ENCODE data around the gene RTKN.
"Not testable (repeated sequence)": the region's sequence is repeated elsewhere in the genome, so short reads cannot be mapped to it uniquely, and the experiment has no call there.

RTKN gene

DNA sequence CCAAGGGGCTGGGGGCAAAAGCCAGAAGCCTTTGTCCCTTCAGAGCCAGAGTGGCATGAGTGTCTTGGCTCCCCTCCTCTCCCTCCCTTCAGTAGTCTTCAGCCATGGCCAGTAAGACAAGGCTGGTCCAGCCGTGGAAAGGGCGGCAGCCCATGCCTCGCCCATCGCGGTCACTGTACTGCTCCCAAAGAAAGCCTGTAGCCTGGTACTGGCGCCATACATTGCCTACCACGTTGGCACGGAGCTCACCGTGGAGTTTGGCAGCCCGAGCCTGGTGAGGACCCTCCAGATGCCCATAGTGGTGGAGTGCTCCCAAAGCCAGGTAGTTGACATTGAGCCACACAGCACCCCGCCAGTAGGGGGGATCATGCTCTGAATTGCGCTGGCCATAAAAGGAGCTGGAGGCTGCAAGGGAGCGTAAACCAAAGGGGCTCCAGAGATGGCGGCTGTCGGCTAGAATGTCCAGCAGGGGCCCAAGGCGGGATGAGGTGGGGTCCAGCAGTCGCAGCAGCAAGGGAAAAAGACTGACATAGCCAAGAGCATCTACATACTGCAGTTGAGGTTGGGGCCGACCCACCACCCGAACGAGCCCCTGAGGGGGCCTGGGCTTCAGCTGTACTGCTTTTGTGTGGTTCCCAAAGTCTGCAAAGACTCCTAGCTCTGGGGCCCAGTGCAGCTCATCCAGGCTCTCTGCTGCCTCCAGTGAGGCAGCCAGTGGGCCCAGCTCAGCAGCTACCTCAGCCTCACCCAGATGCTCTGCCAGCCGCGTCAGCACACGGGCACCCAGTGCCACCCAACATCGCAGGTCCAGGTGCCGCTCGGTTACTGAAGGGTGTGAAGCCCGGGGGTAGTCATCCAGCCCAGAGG, 19.7 kb upstream of the RTKN start:
- DNase-seq, result no peak

- not testable (repeated sequence) for DNase-seq
Observed at GRCh38 chr2:74460187-74460586, 18.4 kb upstream of the RTKN start.

DNA sequence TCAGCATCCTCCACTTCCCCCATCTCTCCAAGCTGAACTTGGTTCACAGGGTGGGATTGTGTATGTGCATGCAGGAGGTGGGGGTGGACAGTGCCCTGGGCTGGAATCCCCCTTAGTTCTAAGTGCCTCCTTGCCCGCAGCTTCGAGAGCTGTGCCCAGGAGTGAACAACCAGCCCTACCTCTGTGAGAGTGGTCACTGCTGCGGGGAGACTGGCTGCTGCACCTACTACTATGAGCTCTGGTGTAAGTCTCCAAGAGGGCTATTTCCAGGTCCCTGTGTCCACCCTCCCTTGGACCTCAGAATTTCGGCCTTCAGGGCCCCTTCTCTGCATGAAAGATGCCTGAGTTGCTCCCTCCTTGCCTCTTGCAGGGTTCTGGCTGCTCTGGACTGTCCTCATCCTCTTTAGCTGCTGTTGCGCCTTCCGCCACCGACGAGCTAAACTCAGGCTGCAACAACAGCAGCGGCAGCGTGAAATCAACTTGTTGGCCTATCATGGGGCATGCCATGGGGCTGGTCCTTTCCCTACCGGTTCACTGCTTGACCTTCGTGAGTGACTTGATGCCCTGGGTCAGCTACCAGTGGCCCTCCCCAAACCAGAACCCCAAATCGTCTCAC, 17.9 kb upstream of the RTKN start:
- DNase-seq, result not testable (repeated sequence)

- no peak for DNase-seq
Observed at GRCh38 chr2:74458938-74459363, 17.2 kb upstream of the RTKN start.

- peak; percentile 95 to 100 (median 99) for DNase-seq
Observed at GRCh38 chr2:74458132-74458937, 16.6 kb upstream of the RTKN start, which contains the start of gene WBP1. Gene WBP1 (plus strand): TSS chr2:74458438. CDS start chr2:74458603, 165 bp downstream.

DNA sequence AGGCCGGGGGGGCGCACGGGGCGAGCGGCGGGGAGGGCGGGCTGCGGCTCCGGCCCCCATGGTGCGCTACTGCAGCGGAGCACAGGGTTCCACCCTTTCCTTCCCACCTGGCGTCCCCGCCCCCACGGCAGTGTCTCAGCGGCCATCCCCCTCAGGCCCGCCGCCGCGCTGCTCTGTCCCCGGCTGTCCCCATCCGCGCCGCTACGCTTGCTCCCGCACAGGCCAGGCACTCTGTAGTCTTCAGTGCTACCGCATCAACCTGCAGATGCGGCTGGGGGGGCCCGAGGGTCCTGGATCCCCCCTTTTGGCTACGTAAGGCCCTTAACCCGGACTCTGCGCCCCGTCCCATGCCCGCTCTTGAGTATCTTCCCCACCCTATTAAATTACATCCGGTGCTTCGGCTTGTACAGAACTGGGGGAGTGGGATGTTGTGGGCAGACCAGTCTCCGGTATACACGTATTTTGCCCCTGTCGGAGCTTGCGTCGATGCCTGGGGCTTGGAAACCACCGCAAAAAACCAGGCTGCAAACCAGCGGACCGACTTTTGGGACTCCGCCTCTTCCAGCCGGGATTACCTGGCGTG, 15.9 kb upstream of the RTKN start:
- DNase-seq, result peak; percentile 71 to 95 (median 84)

GRCh38 chr2:74457129-74457548, 15.4 kb upstream of the RTKN start:
- DNase-seq, result no peak

DNA sequence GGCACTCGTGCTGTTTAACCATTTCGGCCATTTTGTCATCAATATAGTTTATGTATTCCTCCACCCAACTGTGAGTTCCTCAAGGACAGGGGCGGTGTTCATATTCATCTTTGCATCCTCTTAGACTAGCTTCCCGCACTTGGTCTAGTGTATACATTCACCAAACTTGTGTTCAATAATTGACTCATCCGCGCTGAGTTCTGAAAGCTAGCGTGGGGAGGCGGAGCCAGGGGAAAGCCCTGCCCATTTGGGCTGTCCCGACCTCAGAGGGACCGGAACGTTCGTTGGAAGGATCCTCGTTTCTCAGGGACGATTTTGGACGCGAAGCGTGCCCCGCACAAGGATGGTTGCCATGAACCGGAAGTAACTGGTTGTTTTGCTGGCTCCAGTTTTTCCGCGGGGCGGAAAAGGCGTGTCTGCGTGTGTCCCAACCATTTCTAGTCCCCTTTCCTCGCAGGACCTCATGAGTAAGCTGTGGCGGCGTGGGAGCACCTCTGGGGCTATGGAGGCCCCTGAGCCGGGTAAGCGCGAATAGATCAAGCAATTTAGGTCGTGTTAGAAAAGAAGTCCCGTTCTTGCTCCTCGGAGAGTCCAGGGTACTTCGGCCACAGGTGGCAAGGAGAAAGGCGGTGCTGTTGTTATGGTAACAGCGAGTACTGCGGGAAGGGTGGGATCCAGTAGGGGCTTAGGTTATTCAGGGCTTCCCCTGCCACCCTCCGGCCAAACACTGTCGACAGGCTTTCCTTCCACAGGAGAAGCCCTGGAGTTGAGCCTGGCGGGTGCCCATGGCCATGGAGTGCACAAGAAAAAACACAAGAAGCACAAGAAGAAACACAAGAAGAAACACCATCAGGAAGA, 13.1 kb upstream of the RTKN start, which contains the start of gene INO80B:
TSS of gene INO80B (plus strand) at position 434 of the 858 bp plus-strand sequence. CDS start at position 464, 30 bp downstream.
- DNase-seq, result peak; percentile 93 to 97 (median 96)

DNA sequence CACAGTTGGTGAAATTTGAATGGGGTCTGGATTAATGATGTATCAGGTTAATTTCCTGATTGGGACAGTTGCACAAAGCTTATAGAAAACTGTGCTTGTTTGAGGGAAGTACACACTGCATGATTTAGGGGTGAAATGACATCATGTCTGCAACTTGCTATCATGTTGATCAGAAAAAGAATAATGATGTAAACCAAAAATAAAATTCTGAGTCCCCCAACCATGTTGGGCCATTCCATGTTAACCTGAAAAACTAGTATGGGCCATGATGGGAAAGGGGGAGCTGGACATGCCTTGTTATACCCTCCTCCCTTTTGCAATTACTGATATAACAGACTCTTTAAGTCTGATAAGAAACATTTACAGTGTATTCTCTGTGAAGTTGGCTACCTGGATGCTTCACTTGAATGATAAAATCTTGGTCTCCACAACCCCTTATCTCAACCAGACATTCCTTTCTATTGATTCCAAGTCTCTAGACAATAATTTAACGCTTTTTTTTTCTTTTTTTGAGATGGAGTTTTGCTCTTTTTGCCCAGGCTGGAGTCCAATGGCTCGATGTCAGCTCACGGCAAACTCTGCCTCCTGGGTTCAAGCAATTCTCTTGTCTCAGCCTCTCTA, 8.9 kb upstream of the RTKN start:
- no peak for DNase-seq

GRCh38 chr2:74448771-74449170, 7.0 kb upstream of the RTKN start:
- no peak for DNase-seq

DNA sequence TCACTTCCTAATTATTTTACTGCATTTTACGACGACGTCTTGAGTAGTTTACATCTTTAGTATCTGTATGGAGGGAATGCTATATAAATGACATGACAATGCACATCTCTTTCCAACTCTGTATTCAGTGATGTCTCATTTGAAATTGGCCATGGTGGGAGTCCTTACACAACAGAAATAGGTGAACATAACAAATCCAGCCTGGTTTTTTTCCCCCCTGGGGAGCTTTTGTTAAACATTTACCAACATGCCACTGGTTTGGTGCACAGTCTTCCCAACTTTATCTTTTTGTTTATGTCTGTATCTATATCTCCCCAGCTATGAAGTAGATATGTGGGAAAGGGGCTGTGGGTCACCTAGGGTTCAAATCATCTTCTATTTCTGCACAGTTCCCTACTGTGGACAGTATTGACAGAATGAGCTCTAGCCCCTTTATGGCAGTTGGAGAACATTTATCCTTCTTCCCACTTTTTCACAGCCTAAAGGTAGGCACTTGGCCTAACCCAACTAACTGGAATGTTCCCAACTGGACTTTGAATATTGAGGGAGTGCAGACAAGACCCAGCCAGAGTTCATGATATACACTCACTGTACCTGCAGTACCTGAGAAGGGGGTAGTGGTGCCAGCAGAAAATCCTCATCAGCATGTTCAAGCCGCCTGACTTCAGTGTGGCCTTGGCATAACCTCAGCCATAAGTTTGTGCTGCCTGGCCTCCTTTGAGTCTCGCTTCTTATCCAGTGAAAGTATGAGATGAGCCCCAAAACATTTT, 5.7 kb upstream of the RTKN start:
- DNase-seq, result no peak

DNA sequence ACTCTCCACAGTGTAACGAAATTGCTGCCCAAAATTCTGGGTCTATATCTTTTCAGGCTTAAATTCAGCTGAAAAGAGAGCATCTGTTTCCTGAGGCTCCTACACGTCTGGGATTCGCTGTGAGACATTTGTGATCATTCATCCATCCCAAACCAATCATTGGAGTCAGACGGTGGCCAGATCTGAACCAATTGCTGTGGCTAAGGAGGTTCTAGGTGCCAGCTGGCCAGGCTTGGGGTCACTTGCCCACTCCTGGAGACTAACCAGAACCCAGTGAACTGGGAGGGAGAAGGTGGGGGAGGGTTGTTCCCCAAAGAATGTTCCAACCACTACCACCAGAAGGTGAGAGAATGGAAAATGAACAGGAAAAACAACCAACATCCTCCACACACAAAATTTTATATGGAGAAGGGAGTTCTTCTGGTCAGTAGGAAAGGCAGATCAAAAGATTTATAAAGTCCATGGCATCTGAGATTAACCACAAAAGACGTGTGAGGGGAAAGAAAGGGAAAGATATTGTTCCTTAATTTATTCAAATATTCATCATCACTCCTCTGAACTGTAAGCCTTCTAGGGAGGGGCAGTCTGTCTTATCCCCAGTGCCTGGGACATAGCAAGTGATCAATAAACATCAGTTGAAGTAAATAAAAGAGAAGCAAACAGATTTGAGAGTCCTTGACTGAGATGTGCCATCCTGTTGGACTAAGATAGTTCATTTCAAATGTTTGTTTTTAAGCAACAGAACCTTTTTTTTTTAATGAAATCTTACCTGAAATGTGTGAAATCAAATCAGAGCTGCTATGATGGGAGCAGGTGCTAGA, 3.0 kb upstream of the RTKN start:
- no peak for DNase-seq

GRCh38 chr2:74442483-74443297, 953 bp upstream of the RTKN start:
- DNase-seq, result peak in 1 of 6 experiments; percentile 6

- no peak for DNase-seq
Observed at GRCh38 chr2:74441170-74441689, 507 bp downstream of the RTKN start.

- DNase-seq, result peak in 3 of 6 experiments; percentile 18 to 27 (median 22)
Observed at GRCh38 chr2:74440378-74441169, 1.2 kb downstream of the RTKN start.

- no peak for DNase-seq
Observed at GRCh38 chr2:74439803-74440377, 1.8 kb downstream of the RTKN start.

DNA sequence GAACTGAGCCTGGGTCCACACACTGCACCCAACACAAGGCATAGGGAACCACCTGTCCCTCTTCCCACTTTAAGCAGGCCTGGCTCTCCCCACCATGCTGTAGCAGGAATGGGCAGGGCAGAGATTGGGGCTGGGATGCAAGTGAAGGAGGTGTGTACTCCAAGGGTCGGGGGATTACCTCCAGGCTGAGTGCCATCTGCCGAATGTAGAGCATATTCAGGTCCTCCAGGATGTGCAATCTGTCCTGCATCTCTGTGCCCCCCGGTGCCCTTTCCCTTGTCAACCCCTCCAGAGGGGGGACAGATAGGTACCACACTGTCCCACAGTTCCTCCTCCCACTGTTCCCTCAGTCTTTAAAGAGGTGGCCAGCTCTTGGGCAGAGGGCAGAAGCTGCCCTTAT, 2.4 kb downstream of the RTKN start:
- DNase-seq, result no peak

Measured in stimulated activated naive CD4-positive, alpha-beta T cell (primary cell).